SK-N-SH (cell line): Measurements from ENCODE around the gene IGF1R. TPM values are rescaled to one million over a fixed set of nuclear protein-coding genes. Genes with fewer than 3 reads are reported as not detected.

ENCODE experiments used
- CTCF ChIA-PET: fragments of 300-600, 350-600 bp; formaldehyde crosslinking; extraction: SDS; loops from one replicate; lab custom pipeline; 2021; lab: Yijun Ruan, JAX
- POLR2A ChIA-PET: fragments of 350-600 bp; sonication (Branson Sonifier 250); formaldehyde crosslinking; extraction: SDS; loops from one replicate; lab custom pipeline; 2020; ENCODE audit warnings: antibody characterized with exemption, inconsistent platforms; lab: Yijun Ruan, JAX
- DNase-seq: peaks from one replicate; pipeline ENCODE4 v3.0.0; 2012
- H2AFZ ChIP-seq: fragments of 200-600 bp; sonication (generic); 2 replicates; pipeline ENCODE4 v1.8.1; 2016; ENCODE audit warnings: antibody characterized with exemption, mild to moderate bottlenecking, low read depth
- H3F3A ChIP-seq: fragments of 200-600 bp; sonication (generic); replicated peaks from 2 replicates; pipeline ENCODE3; 2016; ENCODE audit warnings: antibody characterized with exemption, mild to moderate bottlenecking; ENCODE audit not compliant: insufficient read depth
- H3K27ac ChIP-seq, 2 experiments: fragments of 200-500 bp in 1 of 2; fragments of 200-600 bp in 1 of 2; sonication (Bioruptor generic) in 1 of 2; sonication (generic), shearing (Covaris generic) in 1 of 2; 2 replicates each; pipeline versions ENCODE4 v1.5.1 to v1.6.1; 2014 to 2016; ENCODE audit warnings: low read depth in 2 of 2, inconsistent platforms in 1 of 2, low read length in 1 of 2, mild to moderate bottlenecking in 1 of 2, mixed read lengths in 1 of 2
- H3K27me3 ChIP-seq: fragments of 200-600 bp; sonication (generic), shearing (Covaris generic); 2 replicates; pipeline ENCODE4 v1.6.1; 2016; ENCODE audit warnings: mixed run types; ENCODE audit not compliant: insufficient read depth
- H3K36me3 ChIP-seq, 2 experiments: fragments of 200-500 bp in 1 of 2; fragments of 200-600 bp in 1 of 2; sonication (Bioruptor generic) in 1 of 2; sonication (generic) in 1 of 2; replicated peaks in 1 of 2; 2 replicates each; pipeline versions ENCODE3 to v1.5.1; 2014 to 2016; ENCODE audit warnings: low read length in 1 of 2, mild to moderate bottlenecking in 1 of 2; ENCODE audit not compliant: insufficient read depth in 2 of 2, control insufficient read depth in 1 of 2
- H3K4me1 ChIP-seq, 2 experiments: fragments of 200-500 bp in 1 of 2; fragments of 200-600 bp in 1 of 2; sonication (Bioruptor generic) in 1 of 2; sonication (generic), shearing (Covaris generic) in 1 of 2; 2 replicates each; pipeline versions ENCODE4 v1.5.1 to v1.6.1; 2014 to 2016; ENCODE audit warnings: low read depth in 1 of 2, low read length in 1 of 2, mixed run types in 1 of 2; ENCODE audit not compliant: insufficient read depth in 2 of 2, control insufficient read depth in 1 of 2
- H3K4me2 ChIP-seq: fragments of 200-600 bp; sonication (generic), shearing (Covaris generic); 2 replicates; pipeline ENCODE4 v1.6.1; 2017; ENCODE audit warnings: mixed run types
- H3K4me3 ChIP-seq, 2 experiments: fragments of 200-500 bp in 1 of 2; fragments of 200-600 bp in 1 of 2; sonication (Bioruptor generic) in 1 of 2; sonication (generic), shearing (Covaris generic) in 1 of 2; 2 replicates each; pipeline versions ENCODE4 v1.5.1 to v1.8.1; 2014 to 2016; ENCODE audit warnings: low read depth in 2 of 2, inconsistent platforms in 1 of 2, low read length in 1 of 2, mild to moderate bottlenecking in 1 of 2, mixed read lengths in 1 of 2, moderate library complexity in 1 of 2
- H3K79me2 ChIP-seq: fragments of 200-600 bp; sonication (generic); 2 replicates; pipeline ENCODE4 v1.8.1; 2017; ENCODE audit warnings: mild to moderate bottlenecking; ENCODE audit not compliant: insufficient read depth
- H3K9ac ChIP-seq: fragments of 200-600 bp; sonication (generic); 2 replicates; pipeline ENCODE4 v1.6.1; 2017; ENCODE audit warnings: mixed run types
- H3K9me2 ChIP-seq: fragments of 200-600 bp; sonication (generic); 2 replicates; pipeline ENCODE4 v1.6.1; 2017; ENCODE audit warnings: mixed run types
- H3K9me3 ChIP-seq: fragments of 200-600 bp; sonication (generic); 2 replicates; pipeline ENCODE4 v1.6.1; 2017; ENCODE audit warnings: mixed run types, mild to moderate bottlenecking, moderate library complexity
- H4K20me1 ChIP-seq: fragments of 200-600 bp; sonication (generic); 2 replicates; pipeline ENCODE4 v1.6.1; 2017; ENCODE audit warnings: mild to moderate bottlenecking, mixed run types; ENCODE audit not compliant: insufficient read depth
- ELF1 ChIP-seq: IDR thresholded peaks from 2 replicates; pipeline ENCODE4 v1.4.0; 2012
- EP300 ChIP-seq, 2 experiments: IDR thresholded peaks; 2 replicates each; pipeline versions ENCODE4 v1.4.0 to v1.6.1; 2012; ENCODE audit warnings: borderline replicate concordance in 1 of 2, low read depth in 1 of 2, low read length in 1 of 2
- IRF3 ChIP-seq: fragments of 150-350 bp; IDR thresholded peaks from 2 replicates; pipeline ENCODE4 v1.6.1; 2016; ENCODE audit warnings: mild to moderate bottlenecking, low read depth, low read length
- MEF2A ChIP-seq: IDR thresholded peaks from 2 replicates; pipeline ENCODE4 v1.4.0; 2012; ENCODE audit warnings: low read depth, borderline replicate concordance
- MXI1 ChIP-seq: IDR thresholded peaks from 2 replicates; pipeline ENCODE4 v1.6.1; 2012; ENCODE audit warnings: mild to moderate bottlenecking, low read depth, low read length, improper control_type of control experiment
- RXRA ChIP-seq: IDR thresholded peaks from 2 replicates; pipeline ENCODE4 v1.4.0; 2012; ENCODE audit warnings: low read depth, mild to moderate bottlenecking, borderline replicate concordance
- SIN3A ChIP-seq: IDR thresholded peaks from 2 replicates; pipeline ENCODE4 v1.6.1; 2012; ENCODE audit warnings: low read depth, mild to moderate bottlenecking, low read length, moderate library complexity, borderline replicate concordance
- TAF1 ChIP-seq: IDR thresholded peaks from 2 replicates; pipeline ENCODE4 v1.6.1; 2012; ENCODE audit warnings: low read depth, mild to moderate bottlenecking, low read length, moderate library complexity, borderline replicate concordance
- TCF12 ChIP-seq: IDR thresholded peaks from 2 replicates; pipeline ENCODE4 v1.4.0; 2012
- TEAD4 ChIP-seq: IDR thresholded peaks from 2 replicates; pipeline ENCODE4 v1.4.0; 2012; ENCODE audit warnings: mild to moderate bottlenecking, borderline replicate concordance; ENCODE audit not compliant: insufficient read depth
- USF2 ChIP-seq: fragments of 150-350 bp; IDR thresholded peaks from 2 replicates; pipeline ENCODE4 v1.6.1; 2017; ENCODE audit warnings: antibody characterized with exemption, low read length, low read depth, borderline replicate concordance
- WGBS: methylation state at CpG from one replicate; pipeline ENCODE4 v1.1.6; 2017; ENCODE audit warnings: low lambda C conversion rate; 5-methylcytosine and 5-hydroxymethylcytosine counted together
- polyA plus RNA-seq, 3 experiments: library from polyadenylated mRNA; depleted of rRNA; stranded (reverse); fragments of >200 nt; gene quantifications; 2 replicates each; pipeline ENCODE4 v1.2.3, GENCODE V29; 2012
- TF ChIP-seq, protein P1 (sequence below): IDR thresholded peaks from 2 replicates; pipeline ENCODE4 v1.4.0; 2012; ENCODE audit warnings: low read depth

IGF1R gene
- polyA plus RNA-seq, 1 of the 3 experiments (the other 2 are of a cell fraction) = 9.5 TPM

GRCh38 chr15:98753726-98754656, 105.7 kb downstream of the IGF1R start:
- H3K9me3 ChIP-seq = no peaks in the 10 kb centered on the region
- no peaks in the 10 kb centered on the region for H3K9me2 ChIP-seq
- H3F3A ChIP-seq = peaks cover 6% of the 10 kb centered on the region
- H3K4me1 ChIP-seq = peaks cover 7 to 18% of the 10 kb centered on the region in 2 experiments; a peak in 3 of 4 replicates
- H3K4me3 ChIP-seq = peak overlapping the region; percentile 49 to 67
- no peak for DNase-seq
- peaks cover 5% of the 10 kb centered on the region; the same call in 1 of the 2 replicates for H4K20me1 ChIP-seq
- ChIA-PET POLR2A (interaction anchor here (0.6 kb wide), 1 partner anchor 22 kb away, joined by 3 read pairs; no protein-coding TSS in a partner anchor), CTCF (interaction anchor here (0.7 to 1.6 kb wide), 4 partner anchors 14 to 107 kb away, joined by 3 to 7 read pairs (median 4); no protein-coding TSS in a partner anchor)
- no peaks in the 10 kb centered on the region for H3K36me3 ChIP-seq
- TF ChIP-seq TAF1 = peak; percentile 7; the same call in 1 of the 2 replicates
- TF ChIP-seq MXI1 = no peak
- TF ChIP-seq SIN3A = no peak
- TF ChIP-seq TEAD4 = no peak
- TF ChIP-seq RXRA = 0 out of 2 replicates have a peak, but pooled peaks have one; percentile 20
- no peak for TF ChIP-seq MEF2A
- TF ChIP-seq, protein P1, sequence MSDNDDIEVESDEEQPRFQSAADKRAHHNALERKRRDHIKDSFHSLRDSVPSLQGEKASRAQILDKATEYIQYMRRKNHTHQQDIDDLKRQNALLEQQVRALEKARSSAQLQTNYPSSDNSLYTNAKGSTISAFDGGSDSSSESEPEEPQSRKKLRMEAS = 0 out of 2 replicates have a peak, but pooled peaks have one; percentile 15
- WGBS = 23% methylated on average over 8 of the region's 8 CpGs
- H3K27ac ChIP-seq = peak overlapping the region; percentile 72 to 73
- H3K79me2 ChIP-seq = peaks cover 89% of the 10 kb centered on the region
- peak overlapping the region; percentile 75 for H3K4me2 ChIP-seq
- H3K27me3 ChIP-seq = no peaks in the 10 kb centered on the region
- peak overlapping the region; percentile 27; the same call in 1 of the 2 replicates for H2AFZ ChIP-seq
- peak overlapping the region; percentile 72 for H3K9ac ChIP-seq

DNA sequence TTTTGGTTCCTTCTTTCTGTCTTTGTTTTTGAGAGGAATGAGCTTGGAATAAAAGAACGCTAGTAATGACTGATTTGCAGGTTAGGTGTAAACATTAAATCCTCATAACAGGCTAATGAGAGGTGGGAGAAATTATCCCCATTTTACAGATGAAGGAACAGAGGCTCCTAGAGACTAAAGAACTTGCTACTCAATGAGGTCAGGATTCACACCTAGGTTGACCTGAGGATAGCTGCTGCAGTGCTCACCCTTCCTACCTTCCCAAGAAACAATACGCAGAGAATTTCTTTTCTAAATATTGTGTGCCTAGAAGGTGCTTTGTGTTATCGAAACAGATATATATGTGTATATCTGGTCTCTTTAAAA, 106.3 kb downstream of the IGF1R start:
- Histone ChIP-seq H3K36me3 (no peaks in the 10 kb centered on the region), H3K4me1 (peaks cover 7 to 19% of the 10 kb centered on the region in 2 experiments; a peak in 3 of 4 replicates), H3K9ac (peak overlapping the region; percentile 72; the same call in 1 of the 2 replicates), H3K4me3 (peak overlapping the region; percentile 49 to 67; a peak in 3 of 4 replicates), H3K9me2 (no peaks in the 10 kb centered on the region), H3K9me3 (no peaks in the 10 kb centered on the region), H2AFZ (peak overlapping the region; percentile 27; the same call in 1 of the 2 replicates), H3K27ac (peak overlapping the region; percentile 72 to 73), H3K27me3 (no peaks in the 10 kb centered on the region), H3K4me2 (peak overlapping the region; percentile 75), H3K79me2 (peaks cover 89% of the 10 kb centered on the region), H3F3A (peaks cover 6% of the 10 kb centered on the region), H4K20me1 (peaks cover 5% of the 10 kb centered on the region; the same call in 1 of the 2 replicates)
- ChIA-PET CTCF (interaction anchor here (0.7 to 1.6 kb wide), 4 partner anchors 13 to 108 kb away, joined by 3 to 7 read pairs (median 4); no protein-coding TSS in a partner anchor), POLR2A (interaction anchor here (0.6 kb wide), 1 partner anchor 21 kb away, joined by 3 read pairs; no protein-coding TSS in a partner anchor)
- no peak for DNase-seq
- WGBS = 82% methylated on average over 3 of the region's 3 CpGs
- TF ChIP-seq ELF1 (no peak), TCF12 (no peak), USF2 (no peak), EP300 (IDR thresholded peaks at IDR 0.05; ENCODE audit: borderline replicate concordance in 1 of 2, low read depth in 1 of 2, low read length in 1 of 2) (no peak), IRF3 (no peak)
- TF ChIP-seq, all 33 proteins: peak for 0
